GM18499 (cell line): ENCODE results near the gene TGM1.

Source experiments
- ATAC-seq: cut with Tn5 transposase; IDR thresholded peaks from one replicate; pipeline ENCODE4 v1.9.1; 2021; ENCODE audit warnings: moderate number of reproducible peaks; ENCODE audit not compliant: insufficient read depth, unreplicated experiment

Gene TGM1

GRCh38 chr14:24293525-24293924 lies 30.5 kb upstream of the TGM1 start:
- ATAC-seq: no peak

GRCh38 chr14:24292118-24292807 lies 29.3 kb upstream of the TGM1 start:
- ATAC-seq: no peak

- ATAC-seq: no peak
These were observed 28.6 kb upstream of the TGM1 start for GRCh38 chr14:24291446-24292117.

GRCh38 chr14:24290746-24291145 lies 27.8 kb upstream of the TGM1 start:
- ATAC-seq: no peak

- no peak for ATAC-seq
These were observed 26.8 kb upstream of the TGM1 start for GRCh38 chr14:24289649-24290280.

GRCh38 chr14:24286996-24287395 lies 24.0 kb upstream of the TGM1 start:
- ATAC-seq: no peak

GRCh38 chr14:24285351-24285750 lies 22.4 kb upstream of the TGM1 start:
- no peak for ATAC-seq

GRCh38 chr14:24284501-24285035 lies 21.6 kb upstream of the TGM1 start:
- no peak for ATAC-seq

GRCh38 chr14:24283796-24284460 lies 21.0 kb upstream of the TGM1 start:
- no peak for ATAC-seq

GRCh38 chr14:24282736-24283135 lies 19.8 kb upstream of the TGM1 start:
- no peak for ATAC-seq

- no peak for ATAC-seq
These were observed 18.7 kb upstream of the TGM1 start for GRCh38 chr14:24281636-24282035.

- ATAC-seq: no peak
These were observed 18.0 kb upstream of the TGM1 start for GRCh38 chr14:24280797-24281460.

GRCh38 chr14:24279301-24280186 lies 16.6 kb upstream of the TGM1 start:
- ATAC-seq: no peak

- no peak for ATAC-seq
These were observed 15.4 kb upstream of the TGM1 start for GRCh38 chr14:24278424-24278823.

GRCh38 chr14:24277606-24278321 lies 14.8 kb upstream of the TGM1 start:
- ATAC-seq: no peak

- no peak for ATAC-seq
These were observed 14.1 kb upstream of the TGM1 start for GRCh38 chr14:24277071-24277470.

- ATAC-seq: peak; percentile 53
These were observed 11.1 kb upstream of the TGM1 start for GRCh38 chr14:24274101-24274543.

GRCh38 chr14:24273422-24273998 lies 10.5 kb upstream of the TGM1 start:
- ATAC-seq: no peak
